Measurements from ENCODE around the gene NOX3.
"Not testable (repeated sequence)": the region's sequence is repeated elsewhere in the genome, so short reads cannot be mapped to it uniquely, and the experiment has no call there.

NOX3 gene

GRCh38 chr6:155451530-155451929 is 4.1 kb downstream of the NOX3 start:
- H3K27me3 ChIP-seq (replicated peaks in 2 of 5; ENCODE audit: control insufficient read depth in 4 of 5, insufficient read depth in 5 of 5, low read length in 4 of 5); H3K9me3 ChIP-seq (ENCODE audit: control extremely low read depth in 1 of 5, control insufficient read depth in 4 of 5, insufficient read depth in 2 of 5, low read depth in 1 of 5, low read length in 4 of 5); DNase-seq; H3K4me3 ChIP-seq (ENCODE audit: control insufficient read depth in 1 of 7, extremely low read depth in 1 of 7, insufficient read depth in 4 of 7, low read depth in 2 of 7, low read length in 6 of 7); CTCF ChIA-PET; H3K27ac ChIP-seq (ENCODE audit: insufficient read depth in 1 of 2, low read depth in 1 of 2, low read length in 2 of 2, poor library complexity in 1 of 2, severe bottlenecking in 2 of 2); H3K36me3 ChIP-seq (ENCODE audit: control insufficient read depth in 4 of 4, insufficient read depth in 4 of 4, low read length in 3 of 4); POLR2A ChIA-PET: not testable (repeated sequence)
- peaks cover 6 to 28% (median 8%) of the 10 kb centered on the region in 4 experiments for H3K4me1 ChIP-seq (ENCODE audit: control extremely low read depth in 1 of 4, control insufficient read depth in 4 of 4, insufficient read depth in 4 of 4, low read length in 3 of 4)
- 98% methylated on average over 6 of the region's 7 CpGs for WGBS (ENCODE audit: insufficient coverage)

DNA sequence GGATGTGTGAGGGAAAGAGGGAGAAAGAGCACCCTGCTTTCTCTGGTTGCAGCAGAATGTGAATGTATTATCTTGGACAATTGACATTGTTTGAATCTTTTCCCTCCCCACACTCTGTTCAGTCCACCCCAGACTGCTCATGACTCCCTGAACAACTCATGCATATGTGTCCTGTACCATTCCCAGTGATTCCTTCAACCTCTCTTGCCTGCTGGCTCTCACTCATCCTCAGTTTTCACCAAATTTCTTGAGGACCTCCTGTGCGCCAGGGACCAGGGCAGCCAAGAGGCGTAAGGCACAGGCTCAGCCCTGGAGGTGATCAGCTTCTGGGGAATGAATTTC is 5.4 kb downstream of the NOX3 start:
- no peaks in the 10 kb centered on the region for H3K9me3 ChIP-seq (ENCODE audit: control extremely low read depth in 1 of 5, control insufficient read depth in 4 of 5, insufficient read depth in 2 of 5, low read depth in 1 of 5, low read length in 4 of 5)
- H3K4me3 ChIP-seq (ENCODE audit: control insufficient read depth in 1 of 7, extremely low read depth in 1 of 7, insufficient read depth in 4 of 7, low read depth in 2 of 7, low read length in 6 of 7): no peak overlapping the region
- no peaks in the 10 kb centered on the region for H3K27me3 ChIP-seq (replicated peaks in 2 of 5; ENCODE audit: control insufficient read depth in 4 of 5, insufficient read depth in 5 of 5, low read length in 4 of 5)
- no peak overlapping the region for H3K27ac ChIP-seq (ENCODE audit: insufficient read depth in 1 of 2, low read depth in 1 of 2, low read length in 2 of 2, poor library complexity in 1 of 2, severe bottlenecking in 2 of 2)
- CTCF ChIA-PET: no interaction called here
- no peaks in the 10 kb centered on the region for H3K36me3 ChIP-seq (ENCODE audit: control insufficient read depth in 4 of 4, insufficient read depth in 4 of 4, low read length in 3 of 4)
- POLR2A ChIA-PET: no interaction called here
- no peak for DNase-seq
- peaks cover 6 to 28% (median 8%) of the 10 kb centered on the region in 4 experiments for H3K4me1 ChIP-seq (ENCODE audit: control extremely low read depth in 1 of 4, control insufficient read depth in 4 of 4, insufficient read depth in 4 of 4, low read length in 3 of 4)
- 100% methylated on average over 2 of the region's 2 CpGs for WGBS (ENCODE audit: insufficient coverage)

DNA sequence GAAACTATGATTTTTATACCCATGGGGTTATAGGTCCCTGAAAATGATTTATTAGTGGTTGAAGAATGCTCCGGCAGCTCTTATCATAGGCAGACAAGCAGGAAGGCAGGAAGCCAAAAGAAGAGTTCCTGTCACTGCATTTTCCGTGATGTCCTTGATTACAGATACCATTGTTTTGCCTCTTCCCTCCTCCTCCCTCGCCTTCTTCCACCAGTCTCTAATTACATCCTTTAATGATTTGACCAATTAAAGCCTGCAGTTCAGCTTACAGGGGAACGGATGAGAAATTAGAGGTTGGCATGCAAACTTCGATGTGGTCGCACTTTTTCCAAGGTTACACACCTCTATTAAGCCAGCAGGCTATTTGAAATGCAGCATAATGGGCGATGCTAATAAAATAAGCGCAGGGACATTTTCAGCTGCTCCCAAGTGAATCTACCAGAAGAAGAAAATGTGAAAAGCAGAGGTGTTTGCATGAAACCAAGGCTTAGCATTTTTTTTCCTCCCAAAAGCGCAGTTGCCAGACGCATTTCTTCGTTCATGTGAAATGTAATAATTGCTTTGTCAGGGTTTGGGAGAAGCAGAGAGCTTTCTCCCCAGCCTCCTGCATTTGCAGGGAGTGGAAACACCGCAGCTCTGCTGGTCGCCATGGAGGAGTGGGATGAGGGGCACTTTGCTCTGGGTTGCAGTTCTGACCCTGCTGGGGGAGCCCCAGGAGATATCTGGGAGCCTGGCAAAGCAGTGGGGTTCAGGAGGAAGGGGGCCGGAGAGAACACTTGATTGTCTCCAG is 6.0 kb downstream of the NOX3 start:
- H3K4me3 ChIP-seq (ENCODE audit: control insufficient read depth in 1 of 7, extremely low read depth in 1 of 7, insufficient read depth in 4 of 7, low read depth in 2 of 7, low read length in 6 of 7): peak overlapping the region in 1 of 7 experiments; percentile 31
- H3K9me3 ChIP-seq (ENCODE audit: control extremely low read depth in 1 of 5, control insufficient read depth in 4 of 5, insufficient read depth in 2 of 5, low read depth in 1 of 5, low read length in 4 of 5): no peaks in the 10 kb centered on the region
- CTCF ChIA-PET: interaction anchor here (0.8 kb wide), 1 partner anchor 20 kb away, joined by 3 read pairs; no protein-coding TSS in a partner anchor
- H3K4me1 ChIP-seq (ENCODE audit: control extremely low read depth in 1 of 4, control insufficient read depth in 4 of 4, insufficient read depth in 4 of 4, low read length in 3 of 4): peaks cover 6 to 23% (median 8%) of the 10 kb centered on the region in 4 experiments
- WGBS (ENCODE audit: insufficient coverage): 44% methylated on average over 11 of the region's 14 CpGs
- no peaks in the 10 kb centered on the region for H3K36me3 ChIP-seq (ENCODE audit: control insufficient read depth in 4 of 4, insufficient read depth in 4 of 4, low read length in 3 of 4)
- no peaks in the 10 kb centered on the region for H3K27me3 ChIP-seq (replicated peaks in 2 of 5; ENCODE audit: control insufficient read depth in 4 of 5, insufficient read depth in 5 of 5, low read length in 4 of 5)
- DNase-seq: peak; percentile 50 to 83 (median 70)
- POLR2A ChIA-PET: no interaction called here
- H3K27ac ChIP-seq (ENCODE audit: insufficient read depth in 1 of 2, low read depth in 1 of 2, low read length in 2 of 2, poor library complexity in 1 of 2, severe bottlenecking in 2 of 2): no peak overlapping the region

DNA sequence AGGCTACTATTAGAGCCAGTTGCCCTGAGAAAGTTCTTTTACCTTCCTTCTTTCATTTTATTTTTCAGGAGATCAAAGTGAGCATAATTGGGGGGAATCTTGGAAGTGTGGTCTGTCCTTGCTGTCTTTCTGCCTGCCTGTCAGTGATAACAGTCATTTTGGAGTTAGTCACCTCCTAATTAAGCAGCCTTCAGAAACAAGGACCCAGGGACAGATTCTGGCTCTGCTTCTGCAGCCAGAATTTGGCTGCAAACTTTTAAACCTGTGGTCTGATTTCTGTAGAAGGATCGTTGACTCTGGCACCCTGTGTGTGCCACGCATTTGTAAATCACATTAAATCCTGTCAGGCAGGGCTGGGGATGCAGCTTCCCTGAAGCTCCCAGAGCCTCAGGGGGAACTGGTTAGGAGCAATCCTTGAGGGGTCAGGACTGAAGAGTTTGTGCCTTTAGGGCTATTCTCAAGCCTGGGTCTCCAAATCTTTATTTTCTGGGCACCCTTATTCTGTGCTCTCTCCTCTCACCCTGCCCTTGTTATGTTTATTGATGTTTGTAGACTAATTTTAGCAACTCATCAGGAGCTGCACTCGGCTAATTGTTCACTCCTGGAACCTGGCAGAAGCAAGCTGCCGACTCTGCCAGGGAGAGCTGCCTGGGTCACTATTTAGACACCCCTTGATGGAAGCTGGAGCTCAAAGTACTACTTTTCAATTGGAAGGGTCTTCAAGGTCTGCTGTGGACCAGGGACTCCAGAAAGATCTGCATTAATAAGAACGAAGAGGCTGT is 6.8 kb downstream of the NOX3 start:
- H3K27ac ChIP-seq (ENCODE audit: insufficient read depth in 1 of 2, low read depth in 1 of 2, low read length in 2 of 2, poor library complexity in 1 of 2, severe bottlenecking in 2 of 2): no peak overlapping the region
- CTCF ChIA-PET: interaction anchor here (0.8 kb wide), 1 partner anchor 19 kb away, joined by 3 read pairs; no protein-coding TSS in a partner anchor

DNA sequence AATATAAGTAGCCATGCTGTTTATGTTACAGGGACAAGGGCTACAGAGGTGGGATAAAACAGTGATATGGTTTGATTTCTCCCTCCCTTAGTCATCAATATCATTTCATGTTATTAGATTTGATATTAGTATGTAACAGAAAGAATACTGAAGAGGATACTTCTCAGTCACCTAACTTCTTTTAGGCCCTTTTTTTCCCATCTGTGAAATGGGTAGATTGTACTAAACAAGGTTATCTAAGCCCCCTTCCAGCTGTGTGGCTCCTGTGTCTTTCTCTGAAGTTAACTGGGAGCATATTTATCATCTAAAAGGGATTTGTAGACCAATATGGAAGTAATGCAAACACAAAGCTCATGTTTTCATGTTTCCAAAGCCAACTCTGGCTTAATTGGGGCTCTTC is 7.7 kb downstream of the NOX3 start:
- Histone ChIP-seq H3K9me3 (ENCODE audit: control extremely low read depth in 1 of 5, control insufficient read depth in 4 of 5, insufficient read depth in 2 of 5, low read depth in 1 of 5, low read length in 4 of 5) (no peaks in the 10 kb centered on the region), H3K4me3 (ENCODE audit: control insufficient read depth in 1 of 7, extremely low read depth in 1 of 7, insufficient read depth in 4 of 7, low read depth in 2 of 7, low read length in 6 of 7) (no peak overlapping the region), H3K27ac (ENCODE audit: insufficient read depth in 1 of 2, low read depth in 1 of 2, low read length in 2 of 2, poor library complexity in 1 of 2, severe bottlenecking in 2 of 2) (no peak overlapping the region), H3K36me3 (ENCODE audit: control insufficient read depth in 4 of 4, insufficient read depth in 4 of 4, low read length in 3 of 4) (no peaks in the 10 kb centered on the region), H3K27me3 (replicated peaks in 2 of 5; ENCODE audit: control insufficient read depth in 4 of 5, insufficient read depth in 5 of 5, low read length in 4 of 5) (no peaks in the 10 kb centered on the region), H3K4me1 (ENCODE audit: control extremely low read depth in 1 of 4, control insufficient read depth in 4 of 4, insufficient read depth in 4 of 4, low read length in 3 of 4) (peaks cover 6 to 18% (median 8%) of the 10 kb centered on the region in 4 experiments)
- DNase-seq: no peak
- POLR2A ChIA-PET: no interaction called here
- CTCF ChIA-PET: interaction anchor here (0.9 kb wide), 1 partner anchor 10 kb away, joined by 3 read pairs; no protein-coding TSS in a partner anchor

More for the DNA sequence above, 6.8 kb downstream of the NOX3 start:
- Histone ChIP-seq H3K9me3 (ENCODE audit: control extremely low read depth in 1 of 5, control insufficient read depth in 4 of 5, insufficient read depth in 2 of 5, low read depth in 1 of 5, low read length in 4 of 5) (no peaks in the 10 kb centered on the region), H3K4me1 (ENCODE audit: control extremely low read depth in 1 of 4, control insufficient read depth in 4 of 4, insufficient read depth in 4 of 4, low read length in 3 of 4) (peaks cover 6 to 18% (median 8%) of the 10 kb centered on the region in 4 experiments), H3K36me3 (ENCODE audit: control insufficient read depth in 4 of 4, insufficient read depth in 4 of 4, low read length in 3 of 4) (no peaks in the 10 kb centered on the region), H3K4me3 (ENCODE audit: control insufficient read depth in 1 of 7, extremely low read depth in 1 of 7, insufficient read depth in 4 of 7, low read depth in 2 of 7, low read length in 6 of 7) (peak overlapping the region in 1 of 7 experiments; percentile 4), H3K27me3 (replicated peaks in 2 of 5; ENCODE audit: control insufficient read depth in 4 of 5, insufficient read depth in 5 of 5, low read length in 4 of 5) (no peaks in the 10 kb centered on the region)
- POLR2A ChIA-PET: no interaction called here
- WGBS (ENCODE audit: insufficient coverage): 18% methylated on average over 5 of the region's 5 CpGs
- DNase-seq: peak in 2 of 3 donors; percentile 42 to 65

- CTCF ChIA-PET: no interaction called here
- Histone ChIP-seq H3K36me3 (ENCODE audit: control insufficient read depth in 4 of 4, insufficient read depth in 4 of 4, low read length in 3 of 4) (no peaks in the 10 kb centered on the region), H3K4me1 (ENCODE audit: control extremely low read depth in 1 of 4, control insufficient read depth in 4 of 4, insufficient read depth in 4 of 4, low read length in 3 of 4) (peaks cover 6 to 18% (median 8%) of the 10 kb centered on the region in 4 experiments), H3K4me3 (ENCODE audit: control insufficient read depth in 1 of 7, extremely low read depth in 1 of 7, insufficient read depth in 4 of 7, low read depth in 2 of 7, low read length in 6 of 7) (no peak overlapping the region), H3K9me3 (ENCODE audit: control extremely low read depth in 1 of 5, control insufficient read depth in 4 of 5, insufficient read depth in 2 of 5, low read depth in 1 of 5, low read length in 4 of 5) (no peaks in the 10 kb centered on the region), H3K27ac (ENCODE audit: insufficient read depth in 1 of 2, low read depth in 1 of 2, low read length in 2 of 2, poor library complexity in 1 of 2, severe bottlenecking in 2 of 2) (no peak overlapping the region), H3K27me3 (replicated peaks in 2 of 5; ENCODE audit: control insufficient read depth in 4 of 5, insufficient read depth in 5 of 5, low read length in 4 of 5) (no peaks in the 10 kb centered on the region)
- POLR2A ChIA-PET: no interaction called here
- DNase-seq: no peak
- WGBS (ENCODE audit: insufficient coverage): 97% methylated on average over 8 of the region's 9 CpGs
Observed at GRCh38 chr6:155444952-155445903, 10.4 kb downstream of the NOX3 start.
